ENCODE data around the gene PGLYRP4.

PGLYRP4 gene

GRCh38 chr1:153343040-153343681 is 5.5 kb downstream of the PGLYRP4 start:
- Histone ChIP-seq H3K9me3 (replicated peaks; ENCODE audit: insufficient read depth, low read length) (no peaks in the 10 kb centered on the region), H3K4me2 (ENCODE audit: low read depth, low read length) (peak overlapping the region; percentile 21; the same call in 1 of the 2 replicates), H3K27ac (ENCODE audit: low read length) (peak overlapping the region; percentile 42; the same call in 1 of the 2 replicates), H4K20me1 (ENCODE audit: insufficient read depth, low read length) (no peaks in the 10 kb centered on the region), H3K4me3 (ENCODE audit: low read length) (no peak overlapping the region), H2AFZ (ENCODE audit: low read length) (0 out of 2 replicates have a peak overlapping the region, but pooled peaks have one; percentile 16), H3K36me3 (replicated peaks; ENCODE audit: insufficient read depth, low read length) (no peaks in the 10 kb centered on the region), H3K9me2 (replicated peaks; ENCODE audit: insufficient read depth, low read length) (no peaks in the 10 kb centered on the region), H3K79me2 (ENCODE audit: low read length) (no peaks in the 10 kb centered on the region), H3K27me3 (replicated peaks; ENCODE audit: insufficient read depth, low read length) (no peaks in the 10 kb centered on the region), H3F3A (ENCODE audit: insufficient read depth, low read length) (peaks cover 10% of the 10 kb centered on the region; the same call in 1 of the 2 replicates), H3K4me1 (ENCODE audit: low read length) (peaks cover 29% of the 10 kb centered on the region), H3K9ac (ENCODE audit: low read length) (no peak overlapping the region)
- TF ChIP-seq CTCF (IDR thresholded peaks at IDR 0.05; ENCODE audit: low read length): no peak
- no peak for TF ChIP-seq EZH2 (optimal IDR thresholded peaks at IDR 0.05; ENCODE audit: low read depth, low read length)
- no peak for TF ChIP-seq EZH2phosphoT487 (IDR thresholded peaks at IDR 0.05; ENCODE audit: low read length)
- no peak for DNase-seq

GRCh38 chr1:153342178-153342577 is 6.5 kb downstream of the PGLYRP4 start:
- Histone ChIP-seq H3K9ac (ENCODE audit: low read length) (no peak overlapping the region), H3K27me3 (replicated peaks; ENCODE audit: insufficient read depth, low read length) (no peaks in the 10 kb centered on the region), H2AFZ (ENCODE audit: low read length) (no peak overlapping the region), H3K4me2 (ENCODE audit: low read depth, low read length) (no peak overlapping the region), H3F3A (ENCODE audit: insufficient read depth, low read length) (peaks cover 10% of the 10 kb centered on the region; the same call in 1 of the 2 replicates), H3K4me1 (ENCODE audit: low read length) (peaks cover 29% of the 10 kb centered on the region), H3K9me2 (replicated peaks; ENCODE audit: insufficient read depth, low read length) (no peaks in the 10 kb centered on the region), H4K20me1 (ENCODE audit: insufficient read depth, low read length) (no peaks in the 10 kb centered on the region), H3K4me3 (ENCODE audit: low read length) (no peak overlapping the region), H3K27ac (ENCODE audit: low read length) (no peak overlapping the region), H3K79me2 (ENCODE audit: low read length) (no peaks in the 10 kb centered on the region), H3K36me3 (replicated peaks; ENCODE audit: insufficient read depth, low read length) (no peaks in the 10 kb centered on the region), H3K9me3 (replicated peaks; ENCODE audit: insufficient read depth, low read length) (no peaks in the 10 kb centered on the region)
- DNase-seq: no peak
- no peak for TF ChIP-seq CTCF (IDR thresholded peaks at IDR 0.05; ENCODE audit: low read length)
- no peak for TF ChIP-seq EZH2phosphoT487 (IDR thresholded peaks at IDR 0.05; ENCODE audit: low read length)
- TF ChIP-seq EZH2 (optimal IDR thresholded peaks at IDR 0.05; ENCODE audit: low read depth, low read length): no peak

GRCh38 chr1:153341431-153341934 is 7.2 kb downstream of the PGLYRP4 start:
- H3K4me3 ChIP-seq (ENCODE audit: low read length): no peak overlapping the region
- DNase-seq: no peak

More at GRCh38 chr1:153341431-153341934, 7.2 kb downstream of the PGLYRP4 start:
- Histone ChIP-seq H3K36me3 (replicated peaks; ENCODE audit: insufficient read depth, low read length) (no peaks in the 10 kb centered on the region), H3K4me2 (ENCODE audit: low read depth, low read length) (no peak overlapping the region), H3K9me2 (replicated peaks; ENCODE audit: insufficient read depth, low read length) (no peaks in the 10 kb centered on the region), H3K9me3 (replicated peaks; ENCODE audit: insufficient read depth, low read length) (no peaks in the 10 kb centered on the region), H3K27me3 (replicated peaks; ENCODE audit: insufficient read depth, low read length) (no peaks in the 10 kb centered on the region), H3K9ac (ENCODE audit: low read length) (no peak overlapping the region), H3K4me1 (ENCODE audit: low read length) (peaks cover 29% of the 10 kb centered on the region), H3F3A (ENCODE audit: insufficient read depth, low read length) (peaks cover 10% of the 10 kb centered on the region; the same call in 1 of the 2 replicates), H3K79me2 (ENCODE audit: low read length) (no peaks in the 10 kb centered on the region), H4K20me1 (ENCODE audit: insufficient read depth, low read length) (no peaks in the 10 kb centered on the region), H2AFZ (ENCODE audit: low read length) (no peak overlapping the region), H3K27ac (ENCODE audit: low read length) (no peak overlapping the region)
- TF ChIP-seq CTCF (IDR thresholded peaks at IDR 0.05; ENCODE audit: low read length) (no peak), EZH2phosphoT487 (IDR thresholded peaks at IDR 0.05; ENCODE audit: low read length) (no peak), EZH2 (optimal IDR thresholded peaks at IDR 0.05; ENCODE audit: low read depth, low read length) (no peak)
